Stimulated activated CD8-positive, alpha-beta memory T cell treated with anti-CD3 and anti-CD28 coated beads, Interleukin-7, amount 100 ng/mL, for 48 hours (primary cell): ENCODE data around the gene NGFR.
"Not testable (repeated sequence)": the region's sequence is repeated elsewhere in the genome, so short reads cannot be mapped to it uniquely, and the experiment has no call there.

ENCODE experiments used
- DNase-seq, 2 donors: peaks; one replicate each; pipeline ENCODE4 v3.0.0-alpha.2; 2020; ENCODE audit warnings: low read depth in 1 of 2; ENCODE audit errors: extremely low read depth in 1 of 2

Gene NGFR

DNA sequence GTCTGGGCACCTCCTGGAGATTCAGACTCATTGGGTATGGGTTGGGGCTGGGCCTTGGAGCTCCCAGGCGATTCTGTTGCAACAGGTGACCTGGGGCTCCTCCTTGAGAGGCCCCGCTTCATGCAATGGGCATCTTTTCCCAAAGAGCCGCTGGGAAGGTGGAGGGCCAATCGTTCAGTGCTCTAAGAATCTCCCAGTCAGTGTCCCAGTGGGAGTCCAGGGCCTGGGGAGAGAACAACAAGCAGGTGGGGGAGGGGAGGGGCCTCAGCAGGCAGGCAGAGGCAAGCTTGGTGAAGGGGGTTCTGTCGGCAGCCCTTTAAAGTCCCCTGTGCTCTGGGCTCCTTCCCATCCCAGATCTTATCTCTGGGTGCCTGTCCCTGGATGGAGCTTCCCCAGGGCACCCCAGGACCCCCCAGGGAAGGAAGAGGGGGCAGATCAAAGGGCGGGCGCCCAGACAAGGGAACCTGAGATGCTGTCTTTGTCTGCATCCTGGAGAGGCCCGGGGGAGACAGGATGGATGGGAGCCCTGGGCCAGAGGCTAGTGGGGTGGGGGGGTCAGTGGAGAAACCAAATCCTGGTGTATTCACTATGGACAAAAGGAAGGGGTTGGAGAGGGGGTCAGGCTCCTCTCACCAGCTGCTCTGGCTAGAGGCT lies 50.0 kb downstream of the NGFR start:
- DNase-seq, result no peak

DNA sequence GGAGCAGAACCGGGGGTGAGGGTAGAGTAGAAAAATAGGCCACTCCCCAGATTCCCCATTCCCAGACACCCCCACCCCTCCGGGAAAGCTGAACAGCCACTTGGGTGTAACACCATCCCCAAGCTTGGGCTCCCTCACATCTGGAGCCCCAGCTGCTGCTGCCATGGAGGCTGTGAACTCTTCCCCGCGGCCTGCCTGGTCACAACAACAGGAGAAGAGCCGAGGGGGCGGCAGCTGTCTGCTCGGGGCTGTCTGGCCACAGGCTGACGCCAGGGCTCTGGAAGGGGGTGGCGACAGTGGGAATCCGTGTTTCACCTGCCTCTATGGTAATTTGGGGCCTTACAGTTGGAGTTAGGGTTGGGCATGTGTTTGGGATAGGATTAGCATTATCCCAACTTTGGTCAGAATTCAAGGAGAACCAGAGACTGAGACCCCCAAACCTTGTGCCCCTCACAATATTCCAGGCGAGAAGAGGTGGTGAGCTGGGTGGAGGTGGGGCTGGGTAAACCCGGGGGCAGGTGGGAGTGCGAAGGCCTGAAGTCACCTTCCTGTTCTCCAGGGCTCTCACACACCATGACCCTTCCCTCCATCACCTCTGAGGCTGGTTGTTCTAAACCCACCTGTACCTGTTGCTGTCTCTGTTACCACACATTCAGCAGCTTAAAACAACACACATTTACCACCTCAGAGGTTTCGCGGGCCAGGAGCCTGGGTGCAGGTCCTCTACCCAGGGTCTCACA lies 50.9 kb downstream of the NGFR start:
- DNase-seq, result no peak

DNA sequence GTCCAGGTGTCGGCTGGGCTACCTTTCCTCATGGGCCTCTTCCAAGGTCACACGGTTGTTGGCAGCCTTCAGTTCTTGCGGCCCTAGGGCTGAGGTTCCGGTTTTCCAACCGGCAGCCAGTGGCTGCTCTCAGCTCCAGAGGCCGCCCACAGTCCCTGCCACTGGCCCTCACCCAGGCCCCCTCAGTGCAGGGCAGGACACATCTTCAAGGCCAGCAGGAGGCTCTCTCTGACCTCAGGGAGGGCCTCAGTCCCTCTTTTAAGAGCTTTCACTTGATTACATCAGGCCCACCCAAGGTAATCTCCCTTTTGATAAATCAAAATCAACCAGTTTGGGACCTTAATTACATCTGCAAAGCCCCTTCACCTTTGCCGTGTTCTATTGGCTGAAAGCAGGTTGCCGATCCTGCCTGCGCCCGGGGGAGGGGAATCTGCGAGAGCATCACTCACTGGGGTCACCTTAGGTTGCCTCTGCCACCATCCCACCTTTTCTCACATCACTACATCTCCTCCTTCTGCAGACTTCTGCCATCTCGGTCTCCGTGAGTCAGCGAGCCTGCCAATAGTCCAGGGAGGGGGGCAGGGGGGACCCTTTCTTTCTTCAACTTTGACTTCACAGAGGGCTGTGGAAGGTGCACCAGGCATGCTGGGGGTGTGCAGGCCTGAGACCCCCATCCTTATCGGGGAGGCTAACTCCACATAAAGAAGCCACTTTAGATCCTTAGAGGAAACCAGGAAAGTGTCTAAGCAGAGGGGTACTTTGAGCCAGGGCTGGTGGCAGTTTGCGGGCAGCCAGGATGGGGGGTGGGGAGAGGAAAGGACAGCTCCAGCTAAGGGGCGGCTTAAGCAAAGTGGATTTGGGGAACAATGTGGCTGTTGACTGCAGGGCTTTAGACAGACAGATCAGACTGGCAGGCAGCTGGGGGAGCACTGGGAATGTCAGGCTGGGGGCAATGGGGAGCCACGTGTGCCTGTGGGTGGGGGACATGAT lies 51.7 kb downstream of the NGFR start:
- DNase-seq, result no peak

DNA sequence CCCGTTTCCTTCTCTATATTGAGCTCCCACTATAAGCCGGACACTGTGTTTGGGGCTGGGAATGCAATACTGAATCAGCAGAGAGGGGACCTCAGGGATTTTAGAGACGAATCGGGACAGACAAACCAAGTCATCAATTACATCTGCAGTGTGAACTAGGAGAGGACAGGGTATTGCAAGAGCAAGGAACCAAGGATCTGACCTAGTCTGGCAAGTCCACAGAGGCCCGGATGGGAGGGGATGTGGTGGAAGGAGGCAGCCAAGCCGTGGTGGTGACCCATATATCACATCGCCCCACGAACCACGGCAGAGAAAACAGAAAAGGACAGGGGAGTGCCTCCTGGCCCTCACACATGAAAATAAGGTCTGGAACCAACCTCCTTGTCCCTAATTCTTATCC lies 52.5 kb downstream of the NGFR start:
- no peak for DNase-seq

DNA sequence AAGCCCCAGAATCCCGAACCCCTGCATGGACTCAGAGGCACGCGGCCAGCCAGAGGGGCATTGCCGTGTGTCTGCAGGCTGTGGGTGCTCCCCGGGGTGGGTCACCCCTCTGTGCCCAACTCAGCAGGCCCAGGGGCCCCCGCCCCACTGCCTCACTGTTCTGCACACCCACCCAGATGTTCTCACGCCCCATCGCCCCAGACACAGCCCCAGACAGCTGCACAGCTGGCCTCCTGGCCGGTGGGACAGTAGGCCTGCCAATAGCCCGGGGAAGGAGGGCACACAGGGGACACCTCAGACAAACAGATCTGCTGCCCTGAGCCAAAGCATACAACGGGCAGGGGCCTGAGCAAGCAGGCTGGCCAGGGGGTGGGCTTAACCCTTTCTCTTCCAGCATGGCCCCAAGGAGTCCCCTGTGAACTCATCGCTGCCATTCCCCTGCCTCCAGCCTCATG lies 53.0 kb downstream of the NGFR start:
- DNase-seq, result no peak

DNA sequence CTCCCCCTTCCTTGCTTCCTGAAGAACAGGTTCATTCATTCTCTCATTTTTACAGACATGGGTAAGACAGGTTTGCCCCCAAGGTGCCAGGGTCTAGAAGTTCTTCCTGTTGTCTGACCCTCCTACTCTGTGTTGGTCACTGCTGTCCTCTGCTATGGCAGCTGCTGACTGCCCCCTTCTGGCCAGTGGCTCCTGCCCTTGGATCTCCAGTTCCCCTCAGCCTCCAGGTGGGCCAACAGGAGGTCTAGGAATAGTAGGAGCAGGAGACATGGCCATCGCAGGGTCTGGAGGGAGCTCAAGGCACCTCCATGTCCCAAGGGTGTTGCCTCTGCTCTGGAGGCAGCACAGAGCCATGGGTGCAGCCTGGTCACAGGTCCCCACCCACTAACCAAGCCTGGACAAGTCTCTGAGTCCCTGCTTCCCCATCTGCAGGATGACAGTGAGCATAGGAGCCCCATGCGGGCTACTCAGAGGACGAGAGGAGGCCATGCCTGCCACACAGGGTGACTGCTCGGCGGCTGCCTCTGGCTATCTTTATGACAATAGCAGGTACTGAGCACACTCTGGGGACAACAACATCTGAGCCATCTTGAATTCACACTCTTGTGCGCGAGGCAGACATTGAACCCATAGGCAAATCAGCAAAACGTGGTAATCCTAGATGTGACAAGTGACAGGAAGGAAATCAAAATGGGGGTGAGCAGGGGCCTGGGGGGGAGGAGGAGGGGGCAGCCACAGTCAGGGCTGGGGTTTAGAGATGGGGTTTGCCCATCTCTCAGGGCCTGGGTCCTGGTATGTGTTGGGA lies 53.6 kb downstream of the NGFR start:
- DNase-seq, result no peak

DNA sequence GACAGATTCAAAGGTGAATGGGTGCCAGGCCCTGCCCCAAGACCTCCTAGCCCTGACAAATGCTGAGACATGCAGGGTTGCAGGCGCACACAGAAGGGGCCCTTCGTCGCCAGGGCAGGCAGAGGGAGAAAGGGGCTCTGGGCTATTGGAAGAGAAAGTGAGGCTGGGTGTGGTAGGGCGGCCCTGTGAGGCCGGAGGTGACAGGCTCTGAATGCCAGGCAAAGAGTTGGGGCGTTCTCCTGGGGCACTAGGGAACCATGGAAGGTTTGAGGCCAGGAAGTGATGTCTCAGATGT lies 54.2 kb downstream of the NGFR start:
- no peak for DNase-seq

DNA sequence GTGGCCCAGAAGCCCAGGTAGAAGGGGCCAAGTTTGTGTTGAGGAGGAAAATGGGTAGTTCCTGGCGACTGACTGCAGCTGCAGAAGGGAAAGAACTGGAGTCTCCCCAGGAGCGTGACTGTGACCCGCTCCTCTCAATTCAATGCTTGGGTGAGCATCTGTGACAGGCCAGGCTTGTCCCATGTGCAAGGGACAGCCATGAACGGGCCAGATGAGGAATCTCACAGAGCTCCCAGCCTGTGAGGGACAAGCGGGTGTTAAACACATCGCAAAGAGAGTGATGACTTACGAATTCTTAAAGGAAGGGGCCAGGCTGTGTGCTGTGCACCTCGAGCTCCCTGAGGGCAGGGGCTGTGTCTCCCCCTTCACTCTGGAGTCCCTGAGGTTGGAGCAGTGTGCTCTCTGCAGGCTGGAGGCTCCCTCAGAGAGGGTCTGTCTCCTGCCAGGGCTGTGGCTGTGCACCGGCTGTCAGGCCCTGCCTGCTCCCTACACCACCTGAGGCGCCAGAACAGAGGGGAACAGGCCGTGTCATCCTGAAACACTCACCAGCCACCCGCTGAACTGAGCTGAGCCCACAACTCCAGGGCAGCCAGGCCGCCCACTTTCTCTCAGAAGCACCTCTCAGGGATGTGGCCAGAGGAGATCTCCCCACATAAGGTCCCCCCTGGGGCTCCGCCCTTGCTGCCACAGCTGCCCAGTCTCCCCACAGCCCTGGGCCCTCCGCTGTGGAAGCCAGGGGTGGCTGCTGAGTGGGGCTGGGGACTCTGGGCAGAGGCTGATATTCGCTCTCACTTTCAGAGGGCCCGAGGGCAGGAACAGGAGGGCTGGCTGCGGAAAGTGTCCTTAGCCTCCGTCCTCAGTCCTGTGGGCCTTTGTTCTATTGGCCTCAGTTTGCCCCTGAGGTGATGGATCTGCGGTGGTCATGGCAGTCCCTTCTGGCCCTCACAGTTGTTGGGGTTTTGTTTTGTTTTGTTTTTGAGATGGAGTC lies 54.9 kb downstream of the NGFR start:
- no peak for DNase-seq

DNA sequence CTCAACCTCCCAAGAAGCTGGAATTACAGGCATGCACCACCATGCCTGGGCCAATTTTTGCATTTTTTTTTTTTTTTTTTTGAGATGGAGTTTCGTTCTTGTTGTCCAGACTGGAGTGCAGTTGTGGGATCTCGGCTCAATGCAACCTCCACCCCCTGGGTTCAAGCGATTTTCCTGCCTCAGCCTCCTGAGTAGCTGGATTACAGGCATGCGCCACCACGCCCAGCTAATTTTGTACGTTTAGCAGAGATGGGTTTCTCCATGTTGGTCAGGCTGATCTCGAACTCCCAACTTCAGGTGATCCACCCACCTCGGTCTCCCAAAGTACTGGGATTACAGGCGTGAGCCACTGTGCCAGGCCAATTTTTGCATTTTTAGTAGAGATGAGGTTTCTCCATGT lies 55.7 kb downstream of the NGFR start:
- not testable (repeated sequence) for DNase-seq

DNA sequence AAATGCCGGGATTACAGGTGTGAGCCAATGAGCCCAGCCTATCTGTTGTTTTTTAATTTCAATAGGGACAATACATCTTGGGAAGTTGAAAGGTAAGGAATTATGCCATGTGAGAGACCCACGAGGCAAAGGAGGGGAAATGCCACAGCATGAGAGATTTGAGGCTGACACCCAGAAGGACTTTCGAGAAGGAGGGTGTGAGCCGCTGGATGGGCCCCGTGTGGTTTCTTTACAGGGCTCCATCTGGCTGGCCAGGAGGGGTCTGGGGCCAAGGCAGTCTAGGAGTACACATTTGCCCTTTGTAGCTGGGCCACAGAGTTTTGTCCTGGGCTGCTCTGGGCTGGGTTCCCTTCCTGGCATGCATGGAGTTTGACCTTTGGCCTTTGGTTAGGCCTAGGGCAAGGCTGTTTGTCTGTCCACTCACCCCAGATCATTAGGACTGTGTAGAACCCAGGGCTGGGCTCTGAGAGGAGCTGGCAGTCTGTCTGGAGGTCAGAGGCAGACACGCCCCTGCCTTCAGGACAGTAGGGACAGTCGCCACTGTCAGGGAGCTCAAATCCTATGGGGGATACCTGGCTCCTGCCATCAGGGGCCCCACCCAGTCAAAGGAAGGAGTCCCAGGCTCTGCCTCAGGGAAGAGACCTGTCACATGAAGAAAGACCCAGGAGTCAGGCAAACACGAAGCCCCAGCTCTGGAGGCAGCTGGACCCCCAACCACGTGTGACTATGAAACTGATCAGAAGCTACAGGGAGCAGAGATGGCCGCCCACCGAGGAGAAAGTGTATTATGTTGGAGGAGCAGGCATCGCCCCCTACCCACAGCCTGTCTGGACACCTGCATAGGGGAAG lies 56.4 kb downstream of the NGFR start:
- no peak for DNase-seq

DNA sequence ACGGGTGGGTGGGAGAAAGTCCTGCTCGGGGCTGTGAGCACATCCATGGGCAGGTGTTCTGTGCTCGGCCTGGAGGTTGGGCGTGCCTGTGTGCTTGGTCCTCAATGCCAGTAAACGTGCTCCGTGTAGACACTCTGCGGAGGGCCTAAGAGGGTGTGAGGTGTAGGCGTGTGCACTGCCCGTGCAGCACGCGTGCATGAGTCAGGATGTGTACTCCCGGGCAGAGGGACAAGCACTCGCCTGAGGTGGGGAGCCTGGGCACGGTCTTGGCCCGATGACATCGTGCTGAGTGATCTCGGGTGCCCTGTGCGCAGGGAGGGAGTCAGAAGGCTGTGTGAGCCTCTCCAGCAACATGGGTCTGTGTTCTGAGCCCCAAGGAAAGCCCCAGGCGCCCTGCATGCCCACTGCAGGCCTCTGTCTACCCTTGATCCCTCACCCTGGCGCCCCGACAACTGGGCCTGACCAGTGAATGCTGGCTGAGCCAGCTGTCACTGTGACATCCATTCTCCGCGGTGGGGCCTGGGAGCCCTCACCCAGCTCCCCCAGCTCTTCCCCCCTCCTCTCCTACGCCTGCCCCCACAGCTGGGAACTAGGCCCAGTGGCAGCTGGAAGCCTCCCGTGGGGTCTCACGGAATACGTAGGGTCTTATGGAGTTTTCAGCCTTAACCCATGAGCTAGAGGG lies 57.1 kb downstream of the NGFR start:
- no peak for DNase-seq

DNA sequence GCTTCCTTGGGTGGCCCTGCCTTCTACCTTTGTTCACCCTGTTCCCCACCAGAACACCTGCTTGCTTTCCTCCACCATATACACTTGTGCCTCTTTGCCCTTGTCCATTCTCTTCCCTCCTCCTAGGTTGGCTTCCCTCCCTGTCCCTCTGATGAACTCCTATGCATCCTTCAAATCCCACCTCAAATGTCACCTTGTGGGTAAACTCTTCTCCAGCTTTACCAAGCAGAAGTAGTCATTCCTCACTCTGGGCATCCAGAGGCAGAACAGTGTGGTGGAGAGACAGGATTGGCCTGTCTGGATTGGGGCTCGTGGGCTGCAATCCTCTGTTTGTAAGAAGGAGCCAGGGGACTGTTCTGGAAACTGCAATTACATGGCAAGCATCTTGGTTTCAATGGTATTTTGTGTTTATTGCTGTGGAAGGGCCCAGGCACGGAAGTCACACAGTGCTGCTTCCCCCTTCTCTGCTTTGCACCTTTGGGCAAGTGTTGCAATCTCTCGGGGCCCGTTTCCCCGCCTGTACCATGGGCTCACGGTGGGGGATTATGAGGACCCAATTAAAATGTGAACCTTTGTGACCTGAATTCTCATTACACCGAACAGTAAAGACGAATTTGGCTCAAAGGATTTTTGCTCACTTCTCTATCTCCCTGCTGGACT lies 58.7 kb downstream of the NGFR start:
- DNase-seq, result no peak

DNA sequence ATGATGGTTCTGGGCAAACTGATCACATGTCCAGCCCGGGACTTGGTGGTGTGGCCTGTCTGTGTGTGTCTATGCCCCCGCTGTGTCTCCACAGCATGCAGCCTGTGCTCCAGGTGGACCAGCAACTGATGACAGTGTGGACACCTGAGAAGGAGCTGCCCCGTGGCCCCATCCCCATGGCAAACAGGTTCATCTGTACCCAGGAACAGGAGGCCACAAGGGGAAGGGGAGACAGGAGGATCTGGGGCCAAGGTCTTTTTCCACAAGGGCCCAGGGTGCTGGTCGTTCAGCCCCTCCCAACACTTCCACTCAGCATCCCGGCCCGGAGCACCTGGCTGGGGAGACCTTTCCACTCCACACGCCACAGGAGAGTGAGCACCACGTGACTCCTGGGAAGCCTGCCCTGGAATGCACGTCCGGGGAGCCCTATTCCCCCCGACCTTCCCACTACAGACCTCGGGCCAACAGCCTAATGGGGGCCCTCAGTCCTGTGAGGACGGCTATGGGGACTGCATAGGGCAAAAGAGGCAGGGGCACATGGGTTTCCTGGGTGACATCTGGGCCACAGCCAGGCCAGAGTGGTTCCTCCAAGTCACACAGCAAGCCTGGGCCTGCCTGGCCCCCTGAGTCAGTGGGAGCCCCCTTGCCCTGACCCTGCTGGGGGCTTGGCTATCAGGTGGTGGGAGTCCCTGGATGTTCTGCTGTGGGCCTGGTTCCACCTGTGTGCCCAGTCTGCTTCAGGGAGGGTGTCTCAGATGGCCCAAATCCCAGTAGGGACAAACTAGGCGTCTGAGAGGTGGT lies 59.8 kb downstream of the NGFR start:
- no peak for DNase-seq

DNA sequence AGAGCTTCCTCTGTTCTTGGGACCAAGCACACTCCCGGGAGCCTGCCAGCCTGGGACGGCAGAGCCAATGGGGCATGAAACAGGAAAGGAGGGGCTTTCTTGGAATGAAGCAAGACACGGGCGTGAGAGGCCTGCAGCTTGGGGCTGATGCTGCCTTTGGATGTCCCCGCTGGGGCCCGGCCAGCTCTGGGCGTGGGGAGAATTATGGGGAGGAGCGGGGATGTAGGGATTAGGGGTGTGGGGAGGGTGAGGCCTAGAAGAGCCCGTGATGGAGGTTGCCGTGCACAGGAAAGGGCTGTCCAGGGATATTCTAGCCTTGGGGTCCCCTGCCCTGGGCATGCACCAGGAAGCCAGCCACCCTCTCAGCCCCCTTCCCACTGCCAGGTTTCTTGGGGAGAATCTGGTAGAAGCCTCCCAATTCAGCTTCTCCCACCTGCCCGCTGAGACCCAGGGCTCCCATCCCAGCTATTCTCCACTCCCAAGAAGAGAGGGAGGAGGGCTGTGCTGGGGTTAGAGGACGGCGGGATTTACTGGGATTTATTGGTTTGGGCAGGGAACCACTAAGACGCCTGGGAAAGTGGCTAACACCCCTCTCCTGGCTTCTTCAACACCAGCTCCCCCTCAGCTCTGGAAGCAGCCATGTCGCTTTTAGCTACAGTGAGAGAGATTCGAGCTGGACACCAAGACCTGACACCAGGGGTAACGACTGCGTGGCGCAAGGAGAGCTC lies 60.6 kb downstream of the NGFR start:
- no peak for DNase-seq

DNA sequence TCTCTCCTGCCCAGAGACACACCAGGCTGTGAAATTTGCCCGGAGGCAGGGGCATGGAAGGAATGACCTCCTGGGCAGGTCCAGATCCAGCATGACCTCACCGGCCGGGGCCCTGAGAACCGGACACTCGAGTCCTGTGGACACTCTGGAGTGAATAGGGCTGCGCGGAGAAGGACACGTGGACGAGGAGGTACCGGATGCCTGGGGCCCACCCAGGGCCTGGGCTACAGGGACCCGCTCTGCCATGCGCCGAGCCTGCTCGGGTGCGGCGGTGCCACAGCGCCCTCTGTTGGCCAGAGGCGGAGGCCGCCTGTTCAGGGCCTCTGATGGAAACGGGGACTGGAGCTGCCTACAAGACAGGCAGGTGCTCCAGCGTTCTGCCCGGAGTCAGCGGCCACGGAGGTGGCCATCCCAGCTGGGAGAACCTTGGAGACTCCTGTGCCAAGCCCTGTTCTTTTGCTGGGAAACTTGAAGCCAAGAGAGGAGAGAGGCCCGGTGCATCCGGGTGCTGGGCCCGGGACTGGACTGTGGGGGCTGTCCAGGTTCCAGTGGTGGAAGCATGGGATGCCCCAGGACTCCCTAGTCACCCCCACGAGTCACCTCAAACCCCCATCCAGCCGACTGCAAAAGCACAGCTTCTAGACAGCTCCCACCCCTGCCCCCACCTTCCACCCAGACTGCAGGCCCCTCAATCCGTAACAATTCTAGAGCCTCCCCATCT lies 61.3 kb downstream of the NGFR start:
- peak; percentile 63 to 67 for DNase-seq
